ENCODE results near the gene DIP2A.

- no peak for TF ChIP-seq POLR2A (IDR thresholded peaks at IDR 0.05)
- no peak for TF ChIP-seq CTCF (IDR thresholded peaks at IDR 0.05)
These were observed 24.9 kb downstream of the DIP2A start for GRCh38 chr21:46483300-46484295.
